GM12874 (cell line): ENCODE measurements around the gene TBX4.

Experiments used
- CTCF ChIP-seq: IDR thresholded peaks from 2 replicates; pipeline ENCODE4 v1.5.1; 2011; ENCODE audit warnings: low read depth, mild to moderate bottlenecking, control low read depth, low read length, moderate library complexity; ENCODE audit not compliant: insufficient read depth

Gene TBX4

DNA sequence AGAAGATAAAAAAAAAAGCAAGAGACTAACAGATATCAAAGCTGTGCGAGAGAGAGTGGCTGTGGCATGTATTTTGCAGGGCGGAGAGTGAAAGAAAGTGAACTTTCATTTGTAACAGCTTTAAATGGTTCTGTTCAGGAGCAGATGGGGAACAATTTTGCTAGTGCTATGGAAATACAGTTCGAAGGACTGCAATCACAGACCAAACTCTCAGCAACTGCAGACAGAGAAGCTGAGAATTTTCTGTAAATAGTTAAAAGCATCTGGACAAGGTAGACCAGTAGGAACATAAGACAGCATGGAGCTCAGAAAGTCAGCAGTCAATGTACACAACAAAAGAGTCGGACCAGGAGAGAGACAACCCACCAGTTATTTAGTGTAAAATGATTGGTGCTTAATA is 62.3 kb downstream of the TBX4 start:
- TF ChIP-seq CTCF = no peak

GRCh38 chr17:61517265-61517664 is 65.0 kb downstream of the TBX4 start:
- no peak for TF ChIP-seq CTCF

GRCh38 chr17:61517843-61518606 is 65.8 kb downstream of the TBX4 start:
- no peak for TF ChIP-seq CTCF

- TF ChIP-seq CTCF = no peak
These were observed 66.9 kb downstream of the TBX4 start for GRCh38 chr17:61519139-61519538.

GRCh38 chr17:61519754-61520440 is 67.7 kb downstream of the TBX4 start:
- TF ChIP-seq CTCF = no peak

- TF ChIP-seq CTCF = no peak
These were observed 68.7 kb downstream of the TBX4 start for GRCh38 chr17:61520897-61521296.

- no peak for TF ChIP-seq CTCF
These were observed 69.9 kb downstream of the TBX4 start for GRCh38 chr17:61522088-61522487.
